Adrenal gland (tissue), 5 donors: Measurements from ENCODE around the gene SF3B2.

Source experiments
- POLR2A ChIP-seq, 2 donors: fragments of 450-650 bp; IDR thresholded peaks; one replicate each; pipeline ENCODE4 v1.6.1; 2017; ENCODE audit warnings: antibody characterized with exemption in 2 of 2, mild to moderate bottlenecking in 2 of 2, moderate library complexity in 1 of 2
- TF ChIP-seq, protein P1 (sequence below), 6 experiments: fragments of 450-650 bp in 4 of 6; fragments of 200-600 bp in 2 of 6; sonication (generic) in 1 of 6; IDR thresholded peaks; 1 replicate in 5 of 6; 2 replicates in 1 of 6; pipeline versions ENCODE4 v1.5.1 to v1.8.0; 2016 to 2021; ENCODE audit warnings: antibody characterized with exemption in 6 of 6, mild to moderate bottlenecking in 2 of 6, moderate library complexity in 1 of 6
- donor health status: DM: no; HTN: no; CAD: no.

DNA sequence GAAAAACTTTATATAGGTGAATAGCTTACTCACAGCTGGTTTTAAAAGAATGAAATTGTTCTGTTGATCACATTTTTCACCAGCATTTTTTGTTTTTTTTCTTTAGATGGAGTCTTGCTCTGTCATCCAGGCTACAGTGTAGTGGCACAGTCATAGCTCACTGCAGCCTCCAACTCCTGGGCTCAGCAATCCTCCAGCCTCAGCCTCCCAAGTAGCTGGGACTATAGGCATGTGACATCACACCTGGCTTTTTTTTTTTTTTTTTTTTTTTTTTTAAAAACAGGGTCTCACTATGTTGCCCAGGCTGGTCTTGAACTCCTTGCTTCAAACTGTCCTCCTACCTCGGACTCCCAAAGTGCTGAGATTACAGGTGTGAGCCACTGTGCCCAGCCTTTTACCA lies 21.5 kb downstream of the SF3B2 start:
- TF ChIP-seq, protein P1, sequence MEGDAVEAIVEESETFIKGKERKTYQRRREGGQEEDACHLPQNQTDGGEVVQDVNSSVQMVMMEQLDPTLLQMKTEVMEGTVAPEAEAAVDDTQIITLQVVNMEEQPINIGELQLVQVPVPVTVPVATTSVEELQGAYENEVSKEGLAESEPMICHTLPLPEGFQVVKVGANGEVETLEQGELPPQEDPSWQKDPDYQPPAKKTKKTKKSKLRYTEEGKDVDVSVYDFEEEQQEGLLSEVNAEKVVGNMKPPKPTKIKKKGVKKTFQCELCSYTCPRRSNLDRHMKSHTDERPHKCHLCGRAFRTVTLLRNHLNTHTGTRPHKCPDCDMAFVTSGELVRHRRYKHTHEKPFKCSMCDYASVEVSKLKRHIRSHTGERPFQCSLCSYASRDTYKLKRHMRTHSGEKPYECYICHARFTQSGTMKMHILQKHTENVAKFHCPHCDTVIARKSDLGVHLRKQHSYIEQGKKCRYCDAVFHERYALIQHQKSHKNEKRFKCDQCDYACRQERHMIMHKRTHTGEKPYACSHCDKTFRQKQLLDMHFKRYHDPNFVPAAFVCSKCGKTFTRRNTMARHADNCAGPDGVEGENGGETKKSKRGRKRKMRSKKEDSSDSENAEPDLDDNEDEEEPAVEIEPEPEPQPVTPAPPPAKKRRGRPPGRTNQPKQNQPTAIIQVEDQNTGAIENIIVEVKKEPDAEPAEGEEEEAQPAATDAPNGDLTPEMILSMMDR (IDR thresholded peaks at IDR 0.05), result no peak
- TF ChIP-seq POLR2A (IDR thresholded peaks at IDR 0.05), result no peak
